Mesothelial cell of epicardium (in vitro differentiated cells): ENCODE results near the gene KLRK1. TPM values are rescaled to one million over a fixed set of nuclear protein-coding genes. Genes with fewer than 3 reads are reported as not detected.
"Not testable (repeated sequence)": the region's sequence is repeated elsewhere in the genome, so short reads cannot be mapped to it uniquely, and the experiment has no call there.

ENCODE experiments used
- DNase-seq, 2 experiments: peaks; one replicate each; pipeline ENCODE4 v3.0.0; 2021; ENCODE audit warnings: low spot score in 2 of 2; ENCODE audit not compliant: unreplicated experiment in 2 of 2
- H3K27ac Mint-ChIP-seq: 2 replicates; pipeline ENCODE4 v1.8.0; 2021; ENCODE audit warnings: mixed read lengths
- H3K27me3 Mint-ChIP-seq: 2 replicates; pipeline ENCODE4 v1.8.0; 2021; ENCODE audit warnings: low read depth, mixed read lengths
- H3K36me3 Mint-ChIP-seq: 2 replicates; pipeline ENCODE4 v1.8.0; 2021; ENCODE audit warnings: mixed read lengths
- H3K4me1 Mint-ChIP-seq: 2 replicates; pipeline ENCODE4 v1.8.0; 2021; ENCODE audit warnings: mixed read lengths
- H3K4me3 Mint-ChIP-seq: 2 replicates; pipeline ENCODE4 v1.8.0; 2021; ENCODE audit warnings: mild to moderate bottlenecking, moderate library complexity, mixed read lengths
- H3K9me3 Mint-ChIP-seq: 2 replicates; pipeline ENCODE4 v1.8.0; 2021; ENCODE audit warnings: mixed read lengths
- CTCF ChIP-seq: fragments of 200-600 bp; sonication (generic); IDR thresholded peaks from one replicate; pipeline ENCODE4 v1.5.0; 2021; ENCODE audit warnings: antibody characterized with exemption; ENCODE audit not compliant: unreplicated experiment
- total RNA-seq: library from RNA; stranded (reverse); gene quantifications from 3 replicates; pipeline ENCODE4 v1.2.1, GENCODE V29; 2021

The KLRK1 gene
- not detected in 3 replicates for total RNA-seq

DNA sequence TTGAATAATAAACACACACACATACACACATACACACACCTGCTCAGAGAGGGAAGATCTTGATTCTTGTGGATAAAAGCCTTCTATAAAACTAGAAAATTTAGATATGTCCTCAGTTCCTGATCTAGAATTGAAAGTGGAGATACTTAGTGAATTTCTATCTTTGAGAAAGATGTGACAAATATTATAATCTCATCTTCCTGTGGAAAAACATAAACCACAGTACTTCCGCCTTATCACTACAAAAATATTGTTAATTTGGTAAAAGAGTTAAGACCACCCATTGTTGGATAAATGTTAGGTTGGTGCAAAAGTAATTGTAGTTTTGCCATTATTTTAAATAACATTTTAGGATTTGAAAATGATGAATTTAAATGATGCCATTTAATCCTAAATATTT is at the start of gene KLRK1:
Gene KLRK1 (minus strand): TSS at position 138 of the 400 bp plus-strand sequence. CDS start 1,231 bp downstream, outside the sequence.
- TF ChIP-seq CTCF: no peak
- Mint-ChIP-seq H3K4me1 (peaks cover 9% of the 10 kb centered on the region), H3K27me3 (no peaks in the 10 kb centered on the region)

GRCh38 chr12:10437601-10438000 is 47.8 kb upstream of the KLRK1 start:
- H3K4me3 Mint-ChIP-seq, H3K9me3 Mint-ChIP-seq, H3K4me1 Mint-ChIP-seq, DNase-seq, H3K36me3 Mint-ChIP-seq, H3K27me3 Mint-ChIP-seq, H3K27ac Mint-ChIP-seq: not testable (repeated sequence)

More for the DNA sequence above, at the start of gene KLRK1:
- Mint-ChIP-seq H3K36me3 (no peaks in the 10 kb centered on the region), H3K4me3 (no peak within 1 kb of the TSS), H3K27ac (no peak within 1 kb of the TSS), H3K9me3 (peaks cover 2% of the 10 kb centered on the region)
- no peak for DNase-seq

DNA sequence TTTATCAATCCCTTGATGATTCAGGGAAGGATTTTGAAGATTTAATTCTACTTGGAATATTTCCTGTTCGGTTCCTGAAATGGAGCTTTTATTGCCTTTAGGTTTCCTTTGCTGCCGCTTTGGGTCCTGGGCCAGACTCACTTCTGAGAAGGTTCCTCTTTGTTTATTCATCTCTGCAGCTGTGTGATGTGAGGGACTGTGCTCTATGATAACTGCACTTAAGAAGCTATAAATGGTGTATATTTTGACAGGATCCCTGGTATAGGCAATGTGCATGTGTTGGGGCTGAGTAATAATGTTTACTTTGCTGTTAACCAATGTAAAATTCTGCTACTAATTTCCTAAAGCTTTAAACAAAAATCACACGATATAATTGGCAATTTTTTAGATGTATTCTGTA is 46.0 kb upstream of the KLRK1 start, which contains the start of gene KLRC2:
Gene KLRC2 (minus strand): TSS at position 195 of the 400 bp plus-strand sequence. CDS start 24 bp downstream, at position 171.
- not testable (repeated sequence) for DNase-seq, H3K27ac Mint-ChIP-seq, H3K27me3 Mint-ChIP-seq, H3K4me3 Mint-ChIP-seq, H3K4me1 Mint-ChIP-seq, H3K9me3 Mint-ChIP-seq, H3K36me3 Mint-ChIP-seq

DNA sequence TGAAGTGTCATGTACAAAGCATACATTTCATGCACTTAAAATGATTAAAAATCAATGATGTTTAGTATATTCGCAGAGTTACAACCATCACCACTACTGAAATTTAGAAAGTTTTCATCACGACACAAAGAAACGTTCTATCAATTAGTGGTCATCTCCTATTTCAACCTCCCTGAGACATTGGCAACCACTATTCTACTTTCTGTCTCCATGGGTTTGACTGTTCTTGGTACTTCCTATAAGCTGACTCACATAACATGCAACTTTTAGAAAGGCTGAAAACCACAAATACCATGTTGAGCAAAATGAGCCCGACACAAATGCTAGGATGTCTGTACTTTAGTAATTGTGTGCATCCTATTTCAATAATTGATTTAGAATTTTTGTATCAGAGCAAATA is 40.8 kb upstream of the KLRK1 start:
- H3K4me3 Mint-ChIP-seq, H3K4me1 Mint-ChIP-seq, H3K27ac Mint-ChIP-seq, H3K36me3 Mint-ChIP-seq, H3K27me3 Mint-ChIP-seq, H3K9me3 Mint-ChIP-seq, DNase-seq: not testable (repeated sequence)

GRCh38 chr12:10425938-10426337 is 36.1 kb upstream of the KLRK1 start:
- not testable (repeated sequence) for H3K4me1 Mint-ChIP-seq, H3K27me3 Mint-ChIP-seq, H3K9me3 Mint-ChIP-seq, DNase-seq, H3K36me3 Mint-ChIP-seq, H3K27ac Mint-ChIP-seq, H3K4me3 Mint-ChIP-seq

GRCh38 chr12:10424260-10424899 is 34.5 kb upstream of the KLRK1 start:
- H3K4me3 Mint-ChIP-seq, H3K4me1 Mint-ChIP-seq, H3K36me3 Mint-ChIP-seq, DNase-seq, H3K27ac Mint-ChIP-seq, H3K9me3 Mint-ChIP-seq, H3K27me3 Mint-ChIP-seq: not testable (repeated sequence)

DNA sequence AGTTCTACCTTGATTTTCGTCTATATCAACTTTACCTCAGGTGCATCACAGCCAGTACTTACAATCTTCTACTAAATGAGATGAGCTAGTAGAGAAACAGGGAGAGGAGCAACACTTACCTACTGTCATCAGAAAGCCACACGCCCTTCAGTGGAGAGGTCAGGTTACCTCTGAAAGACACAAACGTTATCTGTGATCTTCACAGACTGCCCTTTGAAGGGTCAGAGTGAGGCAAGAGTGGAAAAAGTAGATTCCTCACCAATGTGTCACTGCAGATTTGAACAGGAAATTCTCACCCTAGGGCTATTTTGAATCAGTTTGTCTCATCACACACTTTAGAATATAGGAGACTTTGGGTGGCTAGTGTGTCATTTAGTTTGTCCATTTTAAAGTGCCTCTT is 32.3 kb upstream of the KLRK1 start:
- H3K9me3 Mint-ChIP-seq, H3K27ac Mint-ChIP-seq, H3K36me3 Mint-ChIP-seq, H3K4me3 Mint-ChIP-seq, H3K4me1 Mint-ChIP-seq, H3K27me3 Mint-ChIP-seq, DNase-seq: not testable (repeated sequence)

DNA sequence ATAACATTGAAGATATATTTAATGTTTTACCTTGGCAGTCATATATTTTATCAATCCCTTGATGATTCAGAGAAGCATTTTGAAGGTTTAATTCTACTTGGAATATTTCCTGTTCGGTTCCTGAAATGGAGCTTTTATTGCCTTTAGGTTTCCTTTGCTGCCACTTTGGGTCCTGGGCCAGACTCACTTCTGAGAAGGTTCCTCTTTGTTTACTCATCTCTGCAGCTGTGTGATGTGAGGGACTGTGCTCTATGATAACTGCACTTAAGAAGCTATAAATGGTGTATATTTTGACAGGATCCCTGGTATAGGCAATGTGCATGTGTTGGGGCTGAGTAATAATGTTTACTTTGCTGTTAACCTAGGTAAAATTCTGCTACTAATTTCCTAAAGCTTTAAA is 30.5 kb upstream of the KLRK1 start, which contains the start of gene KLRC3:
Gene KLRC3 (minus strand): TSS at position 262 of the 400 bp plus-strand sequence. CDS start 45 bp downstream, at position 217.
- not testable (repeated sequence) for DNase-seq, H3K27me3 Mint-ChIP-seq, H3K4me1 Mint-ChIP-seq, H3K27ac Mint-ChIP-seq, H3K36me3 Mint-ChIP-seq, H3K9me3 Mint-ChIP-seq, H3K4me3 Mint-ChIP-seq

- H3K27ac Mint-ChIP-seq: no peak within 1 kb of the TSS
These were observed 19.6 kb upstream of the KLRK1 start, which contains the start of gene KLRC4 for GRCh38 chr12:10409392-10409791. TSS of gene KLRC4 (minus strand) at chr12:10409757. CDS start at chr12:10409575, 182 bp downstream.

More at GRCh38 chr12:10409392-10409791, 19.6 kb upstream of the KLRK1 start, which contains the start of gene KLRC4:
- peaks cover 5% of the 10 kb centered on the region for H3K4me1 Mint-ChIP-seq
- H3K9me3 Mint-ChIP-seq: peaks cover 4% of the 10 kb centered on the region
- no peak for TF ChIP-seq CTCF
- H3K36me3 Mint-ChIP-seq: no peaks in the 10 kb centered on the region
- no peak for DNase-seq
- H3K4me3 Mint-ChIP-seq: no peak within 1 kb of the TSS
- no peaks in the 10 kb centered on the region for H3K27me3 Mint-ChIP-seq
